PC-3 (cell line): ENCODE data around the gene ANKRD13C.

Experiments used
- EZH2 ChIP-seq: fragments of 300-600 bp; sonication (generic); IDR thresholded peaks from one replicate; pipeline ENCODE4 v1.6.1; 2017; ENCODE audit warnings: antibody characterized with exemption, mild to moderate bottlenecking, low read length; ENCODE audit not compliant: unreplicated experiment
- EZH2phosphoT487 ChIP-seq: fragments of 300-600 bp; sonication (generic); IDR thresholded peaks from 2 replicates; pipeline ENCODE4 v1.6.1; 2018; ENCODE audit warnings: mild to moderate bottlenecking, antibody characterized with exemption, low read length, borderline replicate concordance
- TF ChIP-seq, protein P1 (sequence below): fragments of 300-600 bp; sonication (generic); conservative IDR thresholded peaks from 2 replicates; pipeline ENCODE4 v1.5.1; 2017; ENCODE audit warnings: antibody characterized with exemption, low read depth, mild to moderate bottlenecking, low read length

DNA sequence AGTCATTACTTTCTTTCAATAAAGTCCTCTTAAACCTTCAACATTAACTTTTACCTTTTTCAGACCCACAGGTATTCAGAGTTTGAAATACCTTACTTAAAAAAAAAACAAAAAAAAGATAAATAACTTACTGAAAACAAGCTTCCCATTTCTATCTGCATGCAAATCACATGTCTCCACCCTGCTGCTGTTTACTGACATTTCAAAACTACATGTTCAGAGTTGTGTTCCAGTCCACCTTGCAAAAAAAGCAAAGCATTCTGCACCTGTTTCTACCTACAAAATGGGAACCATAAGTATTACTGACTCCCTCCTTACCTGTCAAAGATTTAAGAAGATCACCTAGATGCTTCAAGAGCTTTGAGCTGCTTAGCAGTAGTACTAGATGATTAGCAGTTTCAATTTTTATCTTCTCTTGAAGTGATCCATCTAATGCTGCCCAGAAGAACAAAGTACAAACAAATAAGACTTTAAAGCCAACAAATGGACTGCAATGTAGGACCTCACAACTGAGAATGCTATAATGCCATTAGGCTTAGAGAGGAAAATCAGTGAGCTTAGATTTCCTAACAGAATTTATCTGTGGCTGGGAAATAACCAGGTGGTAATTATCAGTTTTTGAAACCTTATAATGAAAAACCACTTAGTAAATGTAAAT, 61.2 kb downstream of the ANKRD13C start:
- TF ChIP-seq, protein P1, sequence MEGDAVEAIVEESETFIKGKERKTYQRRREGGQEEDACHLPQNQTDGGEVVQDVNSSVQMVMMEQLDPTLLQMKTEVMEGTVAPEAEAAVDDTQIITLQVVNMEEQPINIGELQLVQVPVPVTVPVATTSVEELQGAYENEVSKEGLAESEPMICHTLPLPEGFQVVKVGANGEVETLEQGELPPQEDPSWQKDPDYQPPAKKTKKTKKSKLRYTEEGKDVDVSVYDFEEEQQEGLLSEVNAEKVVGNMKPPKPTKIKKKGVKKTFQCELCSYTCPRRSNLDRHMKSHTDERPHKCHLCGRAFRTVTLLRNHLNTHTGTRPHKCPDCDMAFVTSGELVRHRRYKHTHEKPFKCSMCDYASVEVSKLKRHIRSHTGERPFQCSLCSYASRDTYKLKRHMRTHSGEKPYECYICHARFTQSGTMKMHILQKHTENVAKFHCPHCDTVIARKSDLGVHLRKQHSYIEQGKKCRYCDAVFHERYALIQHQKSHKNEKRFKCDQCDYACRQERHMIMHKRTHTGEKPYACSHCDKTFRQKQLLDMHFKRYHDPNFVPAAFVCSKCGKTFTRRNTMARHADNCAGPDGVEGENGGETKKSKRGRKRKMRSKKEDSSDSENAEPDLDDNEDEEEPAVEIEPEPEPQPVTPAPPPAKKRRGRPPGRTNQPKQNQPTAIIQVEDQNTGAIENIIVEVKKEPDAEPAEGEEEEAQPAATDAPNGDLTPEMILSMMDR, result no peak
- TF ChIP-seq EZH2 (no peak), EZH2phosphoT487 (no peak)
